ENCODE measurements around the gene RIT2. TPM values are rescaled to one million over a fixed set of nuclear protein-coding genes. Genes with fewer than 3 reads are reported as not detected.

RIT2 gene
- total RNA-seq: not detected
- long read RNA-seq: 0 reads

GRCh38 chr18:43115076-43115921 lies at the start of gene RIT2:
RIT2 (minus strand) TSS chr18:43115685.
- no peak for DNase-seq (ENCODE audit: low spot score)

GRCh38 chr18:43161528-43161927 lies 46.0 kb upstream of the RIT2 start:
- DNase-seq (ENCODE audit: low spot score): no peak

GRCh38 chr18:43160509-43160908 lies 45.0 kb upstream of the RIT2 start:
- no peak for DNase-seq (ENCODE audit: low spot score)

GRCh38 chr18:43159926-43160325 lies 44.4 kb upstream of the RIT2 start:
- no peak for DNase-seq (ENCODE audit: low spot score)

- no peak for DNase-seq (ENCODE audit: low spot score)
Observed at GRCh38 chr18:43159086-43159770, 43.7 kb upstream of the RIT2 start.

GRCh38 chr18:43158381-43158780 lies 42.9 kb upstream of the RIT2 start:
- DNase-seq (ENCODE audit: low spot score): no peak

- no peak for DNase-seq (ENCODE audit: low spot score)
Observed at GRCh38 chr18:43155842-43156241, 40.4 kb upstream of the RIT2 start.

- DNase-seq (ENCODE audit: low spot score): no peak
Observed at GRCh38 chr18:43148231-43148630, 32.7 kb upstream of the RIT2 start.

GRCh38 chr18:43141208-43141607 lies 25.7 kb upstream of the RIT2 start:
- DNase-seq (ENCODE audit: low spot score): no peak

GRCh38 chr18:43139288-43139946 lies 23.9 kb upstream of the RIT2 start:
- DNase-seq (ENCODE audit: low spot score): no peak

- DNase-seq (ENCODE audit: low spot score): no peak
Observed at GRCh38 chr18:43134876-43135275, 19.4 kb upstream of the RIT2 start.

- DNase-seq (ENCODE audit: low spot score): no peak
Observed at GRCh38 chr18:43130716-43131260, 15.3 kb upstream of the RIT2 start.

- no peak for DNase-seq (ENCODE audit: low spot score)
Observed at GRCh38 chr18:43129946-43130524, 14.6 kb upstream of the RIT2 start.

- no peak for DNase-seq (ENCODE audit: low spot score)
Observed at GRCh38 chr18:43125471-43125870, 10.0 kb upstream of the RIT2 start.

GRCh38 chr18:43122955-43123354 lies 7.5 kb upstream of the RIT2 start:
- DNase-seq (ENCODE audit: low spot score): no peak

GRCh38 chr18:43116699-43117294 lies 1.3 kb upstream of the RIT2 start:
- DNase-seq (ENCODE audit: low spot score): no peak

GRCh38 chr18:43113220-43113895 lies 2.1 kb downstream of the RIT2 start:
- DNase-seq (ENCODE audit: low spot score): no peak

GRCh38 chr18:43108882-43109281 lies 6.6 kb downstream of the RIT2 start:
- no peak for DNase-seq (ENCODE audit: low spot score)

- DNase-seq (ENCODE audit: low spot score): no peak
Observed at GRCh38 chr18:43108469-43108868, 7.0 kb downstream of the RIT2 start.

- DNase-seq (ENCODE audit: low spot score): no peak
Observed at GRCh38 chr18:43093646-43094045, 21.8 kb downstream of the RIT2 start.

Measured in mesenteric fat pad (tissue), 1 donor.